ENCODE results near the gene SLC2A10. TPM values are rescaled to one million over a fixed set of nuclear protein-coding genes. Genes with fewer than 3 reads are reported as not detected.

The SLC2A10 gene
- total RNA-seq, 1 donor = 44.2 TPM

- H3K4me2 ChIP-seq (ENCODE audit: insufficient read depth, low read length) = no peak overlapping the region
- no peaks in the 10 kb centered on the region for H3K4me1 ChIP-seq (ENCODE audit: insufficient read depth, low read length)
- no peak overlapping the region for H3K27ac ChIP-seq (ENCODE audit: low read depth, low read length)
- H2AFZ ChIP-seq (ENCODE audit: low read length) = no peak overlapping the region
- H3K27me3 ChIP-seq (ENCODE audit: insufficient read depth, low read length) = no peaks in the 10 kb centered on the region
- no peaks in the 10 kb centered on the region for H3K79me2 ChIP-seq (ENCODE audit: insufficient read depth, low read length)
- no peak overlapping the region for H3K4me3 ChIP-seq (ENCODE audit: insufficient read depth, low read length)
- no peaks in the 10 kb centered on the region for H3K36me3 ChIP-seq (ENCODE audit: insufficient read depth, low read length)
- TF ChIP-seq, protein P1, sequence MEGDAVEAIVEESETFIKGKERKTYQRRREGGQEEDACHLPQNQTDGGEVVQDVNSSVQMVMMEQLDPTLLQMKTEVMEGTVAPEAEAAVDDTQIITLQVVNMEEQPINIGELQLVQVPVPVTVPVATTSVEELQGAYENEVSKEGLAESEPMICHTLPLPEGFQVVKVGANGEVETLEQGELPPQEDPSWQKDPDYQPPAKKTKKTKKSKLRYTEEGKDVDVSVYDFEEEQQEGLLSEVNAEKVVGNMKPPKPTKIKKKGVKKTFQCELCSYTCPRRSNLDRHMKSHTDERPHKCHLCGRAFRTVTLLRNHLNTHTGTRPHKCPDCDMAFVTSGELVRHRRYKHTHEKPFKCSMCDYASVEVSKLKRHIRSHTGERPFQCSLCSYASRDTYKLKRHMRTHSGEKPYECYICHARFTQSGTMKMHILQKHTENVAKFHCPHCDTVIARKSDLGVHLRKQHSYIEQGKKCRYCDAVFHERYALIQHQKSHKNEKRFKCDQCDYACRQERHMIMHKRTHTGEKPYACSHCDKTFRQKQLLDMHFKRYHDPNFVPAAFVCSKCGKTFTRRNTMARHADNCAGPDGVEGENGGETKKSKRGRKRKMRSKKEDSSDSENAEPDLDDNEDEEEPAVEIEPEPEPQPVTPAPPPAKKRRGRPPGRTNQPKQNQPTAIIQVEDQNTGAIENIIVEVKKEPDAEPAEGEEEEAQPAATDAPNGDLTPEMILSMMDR (IDR thresholded peaks at IDR 0.05; ENCODE audit: extremely low read depth, low read depth, low read length) = no peak
- no peaks in the 10 kb centered on the region for H4K20me1 ChIP-seq (ENCODE audit: insufficient read depth, low read length)
- no peaks in the 10 kb centered on the region for H3K9me3 ChIP-seq (ENCODE audit: low read depth, low read length)
- no peak for DNase-seq (ENCODE audit: insufficient read length, low spot score, missing footprints)
These were observed 43.8 kb upstream of the SLC2A10 start for GRCh38 chr20:46665602-46666001.

DNA sequence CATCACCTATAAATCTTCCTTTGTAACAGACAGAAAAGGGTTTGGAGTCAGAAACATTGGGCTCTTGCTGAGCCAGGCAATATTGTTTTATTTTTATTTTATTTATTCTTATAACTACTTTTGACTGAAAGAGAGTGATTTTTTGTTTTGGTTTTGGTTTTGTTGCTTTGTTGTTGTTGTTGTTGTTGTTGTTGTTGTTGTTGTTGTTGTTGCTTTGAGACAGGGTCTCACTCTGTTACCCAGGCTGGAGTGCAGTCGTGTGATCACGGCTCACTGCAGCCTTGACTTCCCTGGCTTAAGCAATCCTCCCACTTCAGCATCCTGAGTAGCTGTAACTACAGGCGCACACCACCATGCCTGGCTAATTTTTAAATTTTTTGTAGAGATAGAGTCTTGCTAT, 43.1 kb upstream of the SLC2A10 start:
- Histone ChIP-seq H3K27ac (ENCODE audit: low read depth, low read length) (no peak overlapping the region), H3K27me3 (ENCODE audit: insufficient read depth, low read length) (no peaks in the 10 kb centered on the region), H3K4me2 (ENCODE audit: insufficient read depth, low read length) (no peak overlapping the region), H3K9me3 (ENCODE audit: low read depth, low read length) (no peaks in the 10 kb centered on the region), H3K4me1 (ENCODE audit: insufficient read depth, low read length) (no peaks in the 10 kb centered on the region), H2AFZ (ENCODE audit: low read length) (no peak overlapping the region), H3K36me3 (ENCODE audit: insufficient read depth, low read length) (no peaks in the 10 kb centered on the region), H3K79me2 (ENCODE audit: insufficient read depth, low read length) (no peaks in the 10 kb centered on the region), H4K20me1 (ENCODE audit: insufficient read depth, low read length) (no peaks in the 10 kb centered on the region), H3K4me3 (ENCODE audit: insufficient read depth, low read length) (no peak overlapping the region)
- TF ChIP-seq, protein P1 (IDR thresholded peaks at IDR 0.05; ENCODE audit: extremely low read depth, low read depth, low read length) = no peak
- DNase-seq (ENCODE audit: insufficient read length, low spot score, missing footprints) = no peak

- Histone ChIP-seq H2AFZ (ENCODE audit: low read length) (no peak overlapping the region), H3K27ac (ENCODE audit: low read depth, low read length) (no peak overlapping the region), H3K79me2 (ENCODE audit: insufficient read depth, low read length) (no peaks in the 10 kb centered on the region), H4K20me1 (ENCODE audit: insufficient read depth, low read length) (no peaks in the 10 kb centered on the region), H3K4me1 (ENCODE audit: insufficient read depth, low read length) (no peaks in the 10 kb centered on the region), H3K4me3 (ENCODE audit: insufficient read depth, low read length) (no peak overlapping the region), H3K4me2 (ENCODE audit: insufficient read depth, low read length) (no peak overlapping the region), H3K36me3 (ENCODE audit: insufficient read depth, low read length) (no peaks in the 10 kb centered on the region), H3K27me3 (ENCODE audit: insufficient read depth, low read length) (no peaks in the 10 kb centered on the region), H3K9me3 (ENCODE audit: low read depth, low read length) (no peaks in the 10 kb centered on the region)
- TF ChIP-seq, protein P1 (IDR thresholded peaks at IDR 0.05; ENCODE audit: extremely low read depth, low read depth, low read length) = no peak
- no peak for DNase-seq (ENCODE audit: insufficient read length, low spot score, missing footprints)
These were observed 42.5 kb upstream of the SLC2A10 start for GRCh38 chr20:46666818-46667515.

DNA sequence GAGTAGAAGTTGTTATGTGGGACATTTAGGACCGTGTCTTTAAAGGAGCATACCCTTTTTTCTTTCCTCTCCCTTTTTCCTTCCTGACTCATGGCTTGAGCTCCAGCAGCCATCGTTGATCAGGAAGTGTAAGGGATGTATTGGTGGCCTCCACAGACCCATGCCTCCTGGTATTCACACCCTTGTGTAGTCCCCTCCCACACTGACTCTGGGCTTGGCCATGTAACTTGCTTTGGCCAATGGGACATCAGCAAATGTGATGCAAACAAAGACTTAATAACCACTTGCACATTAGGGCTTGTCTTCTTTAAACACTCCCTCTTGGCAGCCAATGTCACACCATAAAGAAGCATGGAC, 39.2 kb upstream of the SLC2A10 start:
- TF ChIP-seq, protein P1 (IDR thresholded peaks at IDR 0.05; ENCODE audit: extremely low read depth, low read depth, low read length) = no peak

More for the DNA sequence above, 39.2 kb upstream of the SLC2A10 start:
- Histone ChIP-seq H3K4me3 (ENCODE audit: insufficient read depth, low read length) (no peak overlapping the region), H3K9me3 (ENCODE audit: low read depth, low read length) (no peaks in the 10 kb centered on the region), H3K4me1 (ENCODE audit: insufficient read depth, low read length) (no peaks in the 10 kb centered on the region), H3K36me3 (ENCODE audit: insufficient read depth, low read length) (no peaks in the 10 kb centered on the region), H4K20me1 (ENCODE audit: insufficient read depth, low read length) (no peaks in the 10 kb centered on the region), H3K79me2 (ENCODE audit: insufficient read depth, low read length) (no peaks in the 10 kb centered on the region), H3K27ac (ENCODE audit: low read depth, low read length) (no peak overlapping the region), H3K27me3 (ENCODE audit: insufficient read depth, low read length) (no peaks in the 10 kb centered on the region), H2AFZ (ENCODE audit: low read length) (no peak overlapping the region), H3K4me2 (ENCODE audit: insufficient read depth, low read length) (no peak overlapping the region)
- no peak for DNase-seq (ENCODE audit: insufficient read length, low spot score, missing footprints)
